Stimulated activated CD4-positive, alpha-beta T cell treated with anti-CD3 and anti-CD28 coated beads, Interleukin-12 subunit alpha, Interleukin-12 subunit beta, amount 100 ng/mL, for 48 hours (primary cell): Measurements from ENCODE around the gene HSPA4.

Experiments used
- DNase-seq, 3 donors: peaks; one replicate each; pipeline ENCODE4 v3.0.0-alpha.2; 2020; ENCODE audit warnings: low read depth in 2 of 3, low spot score in 1 of 3

HSPA4 gene

DNA sequence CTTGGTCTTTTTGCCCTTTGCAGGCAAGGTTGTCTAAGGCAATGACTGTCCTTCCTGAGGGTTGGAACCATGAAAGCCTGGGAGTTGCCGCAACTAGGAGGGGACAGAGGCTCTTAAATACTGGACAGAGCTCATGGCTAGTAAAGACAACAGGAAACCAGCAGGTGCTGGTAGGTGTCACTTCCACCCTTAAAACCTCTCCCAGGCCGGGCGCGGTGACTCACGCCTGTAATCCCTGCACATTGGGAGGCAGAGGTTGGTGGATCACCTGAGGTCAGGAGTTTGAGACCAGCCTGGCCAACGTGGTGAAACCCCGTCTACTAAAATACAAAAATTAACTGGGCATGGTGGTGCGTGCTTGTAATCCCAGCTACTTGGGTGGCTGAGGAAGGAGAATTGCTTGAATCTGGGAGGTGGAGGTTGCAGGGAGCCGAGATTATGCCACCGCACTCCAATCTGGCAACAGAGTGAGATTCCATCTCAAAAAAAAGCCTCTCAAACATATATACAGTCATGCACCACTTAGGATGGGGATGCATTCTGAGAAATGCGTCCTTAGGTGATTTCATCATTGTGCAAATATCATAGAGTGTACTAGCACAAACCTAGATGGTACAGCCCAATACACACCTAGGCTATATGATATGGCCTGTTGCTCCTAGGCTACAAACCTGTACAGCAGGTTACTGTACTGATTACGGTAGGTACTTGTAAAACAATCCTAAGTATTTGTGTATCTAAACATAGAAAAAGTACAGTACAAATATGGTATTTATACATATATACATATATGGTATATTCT lies 102.7 kb downstream of the HSPA4 start:
- DNase-seq, result no peak

DNA sequence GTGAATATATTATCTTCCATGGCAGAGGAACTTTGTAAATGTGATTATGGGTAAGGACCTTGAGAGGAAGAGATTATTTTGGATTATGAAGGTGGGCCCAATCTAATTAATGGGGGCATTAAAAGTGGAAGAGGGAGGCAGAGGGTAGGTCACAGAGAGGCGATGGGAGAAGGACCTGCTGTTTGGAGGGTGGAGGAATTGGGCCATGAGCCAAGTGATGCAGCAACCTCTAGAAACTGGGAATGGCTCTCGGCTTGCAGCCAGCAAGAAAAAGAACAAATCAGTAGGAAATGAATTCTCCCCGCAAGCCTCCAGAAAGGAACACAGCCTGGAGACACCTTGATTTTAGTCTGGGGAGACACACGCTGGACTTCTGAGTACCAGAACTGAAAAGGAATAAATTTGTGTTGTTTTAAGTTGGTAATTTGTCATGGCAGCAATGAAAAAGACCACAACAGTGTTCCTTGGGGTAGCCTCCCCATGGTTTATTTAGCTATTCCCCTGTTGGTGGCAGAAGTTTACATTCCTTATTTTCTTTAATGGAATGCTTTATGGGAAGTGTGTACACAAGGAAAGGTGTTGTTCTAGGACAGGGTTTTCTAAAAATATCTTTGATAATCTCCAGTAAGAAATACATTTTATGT lies 103.6 kb downstream of the HSPA4 start:
- DNase-seq, result no peak
